NCI-H2107 (cell line): ENCODE results near the gene NECAP2.
"Not testable (repeated sequence)": the region's sequence is repeated elsewhere in the genome, so short reads cannot be mapped to it uniquely, and the experiment has no call there.

ENCODE experiments used
- DNase-seq: peaks from one replicate; lab custom pipeline; 2025; lab: John Stamatoyannopoulos, UW

The NECAP2 gene

DNA sequence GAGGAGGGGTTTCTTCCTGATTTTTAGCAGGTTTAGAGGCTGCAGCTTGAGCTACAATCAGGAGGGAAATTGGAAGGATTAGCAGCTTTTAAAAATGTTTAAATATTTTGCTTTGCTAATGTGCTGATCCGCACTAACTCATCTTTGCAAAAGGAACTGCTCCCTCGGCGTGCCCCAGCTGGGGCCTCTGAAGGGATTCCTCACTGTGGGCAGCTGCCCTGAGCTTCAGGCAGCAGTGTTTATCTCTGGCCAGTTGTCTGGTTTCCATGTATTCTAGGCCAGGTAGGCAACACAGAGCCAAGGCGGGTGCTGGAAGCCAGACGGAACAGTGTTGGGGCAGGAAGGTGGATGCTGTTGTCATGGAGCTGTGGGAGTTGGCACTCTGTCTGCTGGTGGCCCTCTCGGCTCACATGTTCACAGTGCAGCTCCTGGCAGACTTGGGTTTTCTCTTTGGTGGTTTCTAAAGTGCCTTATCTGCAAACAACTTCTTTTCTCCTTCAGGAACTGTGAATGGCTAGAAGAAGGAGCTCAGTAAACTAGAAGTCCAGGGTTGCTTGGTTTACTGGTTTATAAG is 18.9 kb downstream of the NECAP2 start:
- DNase-seq, result no peak

DNA sequence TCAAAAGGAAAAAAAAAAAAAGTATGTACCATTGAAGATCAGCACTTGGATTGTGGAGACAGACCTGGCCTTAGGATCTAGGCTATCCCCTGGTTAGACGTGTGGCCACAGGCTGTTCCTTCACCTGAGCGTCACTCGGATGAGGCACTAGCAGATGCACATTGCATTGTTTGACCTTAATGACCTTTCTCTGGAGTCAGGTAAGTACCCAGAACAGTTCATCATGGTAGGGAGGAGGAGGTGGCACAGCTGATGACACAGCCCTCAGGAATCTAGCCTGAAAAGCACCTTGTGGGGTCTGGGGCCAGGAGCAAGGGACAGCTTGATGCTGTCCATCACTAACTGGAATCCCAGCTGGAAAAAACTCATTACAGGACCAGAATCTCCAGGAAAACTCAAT is 21.2 kb downstream of the NECAP2 start:
- DNase-seq, result no peak

DNA sequence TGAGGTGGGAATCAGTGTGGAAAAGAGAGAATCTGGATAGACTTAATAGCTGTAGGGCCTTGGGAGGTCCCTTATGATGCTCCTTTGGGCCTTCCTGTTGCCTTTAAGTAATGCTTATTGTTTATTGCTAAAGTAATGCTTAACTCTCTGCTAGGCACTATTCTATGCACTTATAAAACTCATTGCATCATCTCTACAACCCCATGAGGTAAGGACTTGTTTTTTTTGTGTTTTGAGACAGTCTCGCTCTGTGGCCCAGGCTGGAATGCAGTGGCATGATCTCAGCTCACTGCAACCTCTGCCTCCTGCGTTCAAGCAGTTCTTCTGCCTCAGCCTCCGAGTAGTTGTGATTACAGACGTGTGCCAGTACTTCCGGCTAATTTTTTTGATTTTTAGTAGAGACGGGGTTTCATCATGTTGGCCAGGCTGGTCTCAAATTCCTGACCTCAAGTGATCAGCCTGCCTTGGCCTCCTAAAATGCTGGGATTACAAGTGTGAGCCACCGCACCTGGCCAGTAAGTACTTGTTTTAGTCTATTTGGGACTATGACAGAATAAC is 22.3 kb downstream of the NECAP2 start:
- no peak for DNase-seq

DNA sequence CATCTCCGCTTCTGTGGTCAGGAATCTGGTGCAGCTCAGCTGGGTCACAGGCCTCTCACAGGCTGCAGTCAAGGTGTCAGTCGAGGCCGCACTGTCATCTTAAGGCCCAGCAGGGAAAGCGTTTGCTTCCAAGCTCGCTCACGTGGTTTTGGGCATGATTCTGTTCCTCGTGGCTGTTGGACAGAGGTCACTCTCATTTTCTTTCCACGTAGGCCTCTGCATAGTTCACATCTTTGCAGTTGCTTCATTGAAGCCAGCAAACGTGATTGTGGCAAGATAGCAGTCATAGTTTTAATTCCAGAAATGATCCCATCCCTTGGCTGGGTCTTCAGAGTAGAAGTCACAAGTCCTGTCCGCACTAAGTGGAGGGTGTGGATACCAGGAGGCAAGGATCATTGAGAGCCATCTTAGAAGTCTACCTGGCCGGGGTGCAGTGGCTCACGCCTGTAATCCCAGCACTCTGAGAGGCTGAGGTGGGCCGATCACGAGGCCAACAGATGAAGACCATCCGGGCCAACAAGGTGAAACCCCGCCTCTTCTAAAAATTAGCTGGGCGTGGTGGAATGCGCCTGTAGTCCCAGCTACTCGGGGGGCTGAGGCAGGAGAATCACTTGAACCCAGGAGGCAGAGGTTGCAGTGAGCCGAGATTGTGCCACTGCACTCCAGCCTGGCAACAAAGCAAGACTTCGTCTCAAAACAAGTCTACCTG is 24.5 kb downstream of the NECAP2 start:
- no peak for DNase-seq

DNA sequence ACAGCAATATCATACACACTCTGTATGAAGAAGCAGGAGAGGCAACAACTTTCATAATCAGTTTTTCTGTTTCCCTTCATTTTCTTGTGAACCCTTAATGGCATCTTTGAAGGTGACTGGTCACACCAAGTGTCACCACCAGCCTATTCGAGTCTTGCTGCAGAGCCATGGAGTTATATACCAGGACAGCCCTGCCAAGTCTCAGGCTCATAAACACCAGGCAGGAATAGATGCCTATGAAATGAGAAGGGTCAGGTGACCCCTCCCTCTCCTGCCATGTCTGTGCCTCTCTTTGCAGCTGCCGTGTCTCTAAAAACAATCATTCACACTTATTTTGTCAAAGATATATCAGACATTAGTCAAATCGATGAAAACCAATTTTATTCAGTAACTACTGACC is 28.0 kb downstream of the NECAP2 start:
- DNase-seq, result no peak

DNA sequence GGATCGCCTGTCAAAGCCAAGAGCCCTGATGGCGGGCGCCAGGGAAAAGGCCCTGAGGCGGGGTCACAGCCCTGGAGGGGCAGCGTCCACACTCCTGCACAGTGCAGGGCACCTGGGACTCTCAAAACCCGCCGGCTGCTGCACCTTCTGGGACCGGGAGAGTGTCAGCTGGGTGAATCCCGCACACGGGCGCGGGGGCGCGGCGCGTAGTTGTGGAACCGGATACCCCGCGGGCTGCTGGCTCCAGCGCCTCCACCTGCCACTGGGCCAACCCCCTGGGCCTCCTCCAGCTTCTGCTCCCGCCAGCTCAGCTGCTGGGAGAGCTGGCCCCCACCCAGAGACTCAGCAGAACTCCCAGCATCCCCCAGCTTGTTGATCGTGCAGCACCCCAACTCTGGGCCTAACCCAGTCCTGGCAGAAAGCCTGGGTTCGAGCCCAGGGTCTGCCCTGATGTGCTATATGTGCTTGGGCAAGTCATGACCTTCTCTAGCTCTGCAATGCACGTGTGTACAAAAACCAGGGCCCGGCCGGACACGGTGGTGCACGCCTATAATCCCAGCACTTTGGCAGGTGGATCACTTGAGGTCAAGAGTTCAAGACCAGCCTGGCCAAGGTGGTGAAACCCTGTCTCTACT is 33.8 kb downstream of the NECAP2 start:
- DNase-seq, result no peak

DNA sequence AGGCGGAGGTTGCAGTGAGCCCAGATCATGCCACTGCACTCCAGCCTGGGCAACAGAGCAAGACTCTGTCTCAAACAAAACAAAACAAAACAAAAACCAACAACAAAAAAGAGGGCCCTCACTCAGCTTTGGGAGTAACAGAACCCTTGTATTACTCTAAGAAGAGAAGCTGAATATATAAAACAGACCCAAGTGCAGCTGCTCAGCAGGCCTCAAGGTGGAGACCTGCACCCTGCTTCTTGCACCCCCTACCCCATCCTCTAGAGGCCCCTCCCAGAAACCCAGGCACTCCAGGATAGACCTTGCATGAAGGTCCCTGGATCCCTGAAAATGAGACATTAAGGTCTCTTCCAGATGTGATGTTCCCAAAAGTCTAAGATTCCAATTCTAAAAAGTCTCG is 34.4 kb downstream of the NECAP2 start:
- DNase-seq, result not testable (repeated sequence)

DNA sequence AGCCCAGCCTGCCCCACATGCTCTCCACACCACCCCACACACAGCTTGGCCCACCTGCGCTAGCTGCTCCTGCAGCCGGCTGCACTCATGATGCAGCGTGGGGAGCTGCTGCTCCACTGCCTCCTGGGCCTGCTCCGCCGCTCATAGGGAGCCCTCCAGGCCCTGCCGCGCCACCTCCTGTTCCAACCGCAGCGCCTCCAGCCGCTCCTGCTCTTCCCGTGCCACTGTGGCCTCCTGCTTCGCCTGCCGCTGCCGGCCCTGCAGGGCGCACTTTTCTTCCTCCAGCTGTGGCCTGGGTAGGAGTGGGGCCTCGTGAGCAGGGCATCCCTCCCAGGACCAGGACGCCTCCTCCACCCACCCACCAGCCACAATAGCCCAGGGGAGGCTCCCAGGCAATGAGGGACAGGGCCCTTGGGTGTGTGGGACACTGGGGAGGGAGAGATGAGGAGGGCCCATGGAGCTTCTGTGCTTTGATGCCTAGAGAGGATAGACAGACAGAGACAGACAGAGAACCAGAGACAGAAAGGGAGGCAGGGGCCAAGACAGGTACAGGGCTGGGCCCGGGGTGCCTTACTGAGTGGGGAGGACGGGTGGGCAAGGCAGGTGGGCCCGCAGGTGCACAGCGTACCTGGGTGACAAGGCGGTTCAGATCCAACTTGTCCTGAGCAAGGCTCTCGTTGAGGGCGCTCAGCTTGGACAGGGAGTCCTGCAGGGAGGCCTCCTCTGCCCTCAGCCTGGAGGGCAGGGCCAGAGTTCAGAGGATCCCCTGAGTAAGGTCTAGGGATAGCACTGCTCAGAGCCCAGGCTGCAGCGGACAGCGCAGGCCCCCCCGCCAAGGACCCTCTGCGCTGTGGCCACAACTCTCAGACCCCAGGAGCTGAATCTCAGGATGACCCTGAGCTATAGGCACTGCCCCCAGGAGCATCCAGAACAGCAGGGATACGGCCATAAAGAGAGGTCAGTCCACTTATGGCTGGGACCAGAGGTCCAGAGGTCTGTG is 35.5 kb downstream of the NECAP2 start:
- not testable (repeated sequence) for DNase-seq

DNA sequence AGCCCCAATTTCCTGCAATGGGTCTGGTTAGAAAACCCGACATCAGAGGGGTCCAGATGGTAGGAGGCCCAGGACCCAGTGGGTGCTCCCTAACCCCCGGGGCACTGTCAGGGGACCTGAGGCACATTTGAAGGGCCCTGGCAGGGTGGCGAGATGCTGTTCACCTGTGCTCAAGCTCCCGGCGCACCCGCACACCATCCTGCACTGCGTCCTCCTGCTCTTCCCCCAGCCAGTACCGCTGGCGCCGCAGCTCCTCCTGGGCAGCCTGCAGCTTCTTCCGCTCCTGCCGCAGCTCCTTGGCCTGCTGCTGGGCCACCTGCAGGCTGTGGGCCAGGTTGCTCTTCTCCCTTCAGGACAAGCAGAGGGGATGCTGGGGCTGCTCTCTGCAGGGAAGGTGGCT is 37.6 kb downstream of the NECAP2 start:
- no peak for DNase-seq

DNA sequence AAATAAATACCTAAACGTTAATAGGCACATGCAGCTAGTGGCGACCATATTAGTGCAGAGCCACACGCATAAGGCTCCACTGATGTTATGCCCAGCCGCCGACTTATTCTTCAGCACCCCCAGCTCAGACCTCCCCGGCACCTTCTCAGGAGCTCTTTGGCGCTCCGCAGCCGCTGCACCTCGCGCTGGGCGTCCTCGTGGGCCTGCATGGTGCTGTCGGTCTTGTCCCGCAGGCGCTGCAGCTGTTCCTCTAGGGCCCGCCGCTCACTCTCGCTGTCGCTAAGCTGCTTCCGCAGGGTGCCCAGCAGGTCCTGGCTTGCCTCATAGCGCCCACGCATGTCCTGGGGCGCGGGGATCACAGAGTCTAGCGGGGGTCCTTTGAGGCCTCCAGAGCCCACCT is 42.6 kb downstream of the NECAP2 start:
- not testable (repeated sequence) for DNase-seq

DNA sequence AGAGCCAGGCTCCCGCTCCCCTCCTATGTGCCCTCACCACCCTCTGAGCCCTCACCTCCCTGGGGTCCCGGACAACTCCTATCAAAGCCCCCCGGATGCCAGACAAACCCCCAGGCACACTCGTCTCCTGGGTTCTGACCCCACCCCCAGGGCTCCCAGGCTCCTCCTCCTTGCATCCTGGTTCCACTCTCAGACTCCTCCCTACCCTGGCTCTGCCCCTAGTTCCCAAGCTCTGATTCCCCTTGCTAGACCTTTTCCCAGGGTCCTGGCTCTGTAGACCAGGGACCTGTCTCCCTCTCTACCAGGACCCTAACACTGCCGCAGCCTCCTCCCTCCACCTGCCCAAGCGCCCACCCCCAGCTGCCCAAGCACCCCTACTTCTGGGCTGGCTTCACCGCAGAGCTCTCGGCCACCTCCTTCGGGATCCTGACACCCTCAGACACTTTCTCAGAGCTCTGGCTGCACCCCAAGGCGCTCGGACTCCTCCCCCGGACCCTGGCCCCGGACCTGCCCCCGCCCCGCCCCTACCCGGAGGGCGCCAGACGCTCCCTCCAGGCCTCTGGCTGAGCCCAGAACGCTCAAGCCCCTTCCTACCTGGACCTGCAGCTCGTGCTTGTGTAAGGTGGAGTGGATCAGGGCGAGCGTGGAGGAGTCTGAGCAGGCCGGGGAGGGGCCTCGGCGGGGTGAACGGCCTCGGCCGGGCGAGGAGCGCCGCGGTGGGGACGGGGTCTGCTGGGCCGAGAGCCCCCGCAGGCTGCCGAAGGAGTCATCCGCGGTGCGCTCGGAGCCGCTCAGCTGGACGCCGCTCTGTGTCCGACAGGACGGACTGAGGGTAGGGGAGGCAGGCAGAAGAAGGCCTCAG is 43.3 kb downstream of the NECAP2 start:
- DNase-seq, result not testable (repeated sequence)

DNA sequence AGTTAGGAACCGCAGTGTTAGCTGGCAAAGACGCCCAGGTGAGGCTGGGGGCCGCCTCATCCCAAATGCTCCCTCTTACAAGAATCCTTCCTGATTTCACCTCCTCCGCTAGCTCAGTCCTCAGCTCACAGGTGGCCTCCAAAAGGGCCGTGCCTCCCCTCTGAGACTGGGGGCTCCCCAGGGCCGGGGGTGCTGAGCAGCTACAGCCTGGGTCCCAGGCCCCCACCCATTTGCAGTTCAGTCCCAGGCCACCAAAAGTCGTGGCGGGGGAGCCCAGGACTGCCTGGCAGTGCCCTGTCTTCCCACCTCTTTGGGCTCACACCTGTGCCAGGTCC is 43.9 kb downstream of the NECAP2 start:
- DNase-seq, result no peak

DNA sequence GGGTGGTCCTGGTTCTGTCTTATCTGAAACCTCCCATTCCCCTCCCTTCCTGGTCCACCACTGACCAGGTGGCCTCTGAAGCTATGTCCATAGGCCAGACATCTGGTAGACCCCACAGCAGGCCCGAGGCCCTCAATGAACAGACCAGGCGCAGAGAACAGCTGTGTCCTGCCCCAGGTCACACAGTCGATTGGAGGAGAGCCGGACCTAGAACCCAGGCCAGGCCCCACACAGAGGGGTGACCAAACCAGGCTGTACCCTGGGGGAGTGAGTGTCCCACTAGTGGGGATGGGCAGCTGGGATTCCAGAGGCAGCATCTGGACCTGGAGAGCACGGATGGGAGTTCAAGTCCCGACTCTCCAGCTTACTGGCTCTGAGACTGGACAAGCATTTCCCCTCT is 44.4 kb downstream of the NECAP2 start:
- no peak for DNase-seq

DNA sequence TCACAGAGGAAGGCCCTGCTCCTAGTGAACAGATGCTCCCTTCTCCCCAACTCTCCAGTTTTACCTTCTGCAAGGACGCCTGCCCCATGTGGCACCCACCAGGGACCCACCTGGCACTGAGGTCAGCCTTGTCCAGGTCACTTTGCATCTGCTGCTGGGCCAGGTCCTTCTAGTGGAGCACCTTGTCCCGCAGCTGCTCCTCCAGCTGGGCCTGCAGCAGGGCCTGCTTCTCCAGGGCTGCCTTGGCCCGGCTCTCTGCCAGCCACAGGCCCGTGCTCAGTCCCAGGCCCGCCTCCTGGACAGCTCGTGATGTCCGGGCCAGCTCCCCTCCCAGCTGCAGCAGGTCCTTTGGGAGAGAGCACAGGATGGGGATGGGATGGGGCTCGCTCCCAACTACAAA is 45.8 kb downstream of the NECAP2 start:
- not testable (repeated sequence) for DNase-seq

DNA sequence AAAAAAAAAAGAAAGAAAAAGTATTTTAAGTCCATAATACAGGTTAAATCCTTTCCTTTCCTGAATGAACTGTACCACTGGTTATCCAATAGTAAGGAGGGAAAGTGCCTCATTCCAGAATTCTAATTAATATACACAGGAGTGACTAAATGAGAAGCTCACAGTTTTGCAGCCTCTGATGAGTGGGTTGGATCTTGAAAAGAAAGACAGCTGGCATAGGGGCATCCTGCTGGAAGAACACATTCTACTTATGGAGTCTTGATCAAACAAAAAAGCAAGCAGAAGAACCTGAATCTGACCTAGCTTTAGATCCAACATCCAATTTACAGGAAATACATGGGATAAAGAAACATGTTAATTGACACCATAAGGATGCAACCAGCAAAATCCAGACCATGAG is 46.5 kb downstream of the NECAP2 start:
- DNase-seq, result not testable (repeated sequence)

DNA sequence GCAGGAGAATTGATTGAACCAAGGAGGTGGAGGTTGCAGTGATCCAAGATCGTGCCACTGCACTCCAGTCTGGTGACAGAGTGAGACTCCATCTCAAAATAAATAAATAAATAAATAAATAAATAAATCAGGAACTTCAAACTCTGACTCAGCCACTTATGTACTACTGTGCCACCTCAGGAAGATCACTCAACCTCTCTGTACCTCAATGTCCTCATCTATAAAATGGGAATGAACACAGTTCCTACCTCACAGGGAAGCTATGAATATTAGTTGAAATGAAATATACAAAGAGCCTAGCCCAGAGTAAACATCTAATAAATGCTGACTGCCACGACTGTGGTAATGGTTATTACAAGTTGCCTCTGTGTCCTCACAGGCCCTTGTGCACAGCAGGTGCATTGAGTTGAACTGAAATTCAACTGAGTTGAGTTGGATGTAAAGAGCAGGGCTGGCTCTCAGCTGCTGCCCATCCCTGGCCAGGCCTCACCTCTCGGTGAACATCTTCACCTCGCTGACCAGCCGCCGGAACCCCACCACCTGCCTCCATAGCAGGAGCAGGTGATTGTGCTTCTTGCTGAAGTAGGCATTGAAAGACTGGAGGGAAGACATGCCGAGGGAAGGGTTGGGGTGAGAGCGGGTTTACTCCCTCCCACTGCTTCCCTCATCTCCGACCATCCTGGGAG is 48.8 kb downstream of the NECAP2 start:
- not testable (repeated sequence) for DNase-seq

DNA sequence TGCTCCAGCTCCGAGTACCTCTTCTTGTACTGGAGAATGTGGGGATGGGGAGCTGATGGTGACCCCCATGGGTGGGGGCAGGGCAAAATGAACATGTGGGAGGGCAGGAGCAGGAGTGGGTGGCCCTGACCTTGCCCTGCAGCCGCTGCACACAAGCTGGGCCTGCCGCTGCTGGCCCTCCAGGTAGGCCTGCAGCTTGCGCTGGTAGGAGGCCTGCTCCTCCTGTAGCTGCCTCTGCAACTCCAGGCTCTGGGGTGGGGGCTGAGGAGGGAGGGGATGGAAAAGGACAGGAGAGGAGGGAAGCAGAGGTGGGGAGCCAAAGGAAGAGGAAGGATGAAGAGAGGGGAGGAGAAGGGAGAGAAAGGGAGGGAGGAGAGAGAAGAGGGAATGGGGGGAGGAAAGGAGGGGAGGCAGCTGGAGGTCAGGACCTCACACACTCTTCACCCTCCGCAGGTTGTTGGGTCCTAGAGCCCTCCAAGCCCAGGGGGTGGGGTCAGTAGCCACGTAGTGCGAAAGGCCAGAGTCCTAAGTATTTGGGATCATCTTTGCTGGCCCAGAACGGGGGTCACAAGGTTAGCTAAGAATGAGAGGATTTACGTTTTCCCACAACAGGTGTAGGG is 50.6 kb downstream of the NECAP2 start:
- DNase-seq, result no peak

DNA sequence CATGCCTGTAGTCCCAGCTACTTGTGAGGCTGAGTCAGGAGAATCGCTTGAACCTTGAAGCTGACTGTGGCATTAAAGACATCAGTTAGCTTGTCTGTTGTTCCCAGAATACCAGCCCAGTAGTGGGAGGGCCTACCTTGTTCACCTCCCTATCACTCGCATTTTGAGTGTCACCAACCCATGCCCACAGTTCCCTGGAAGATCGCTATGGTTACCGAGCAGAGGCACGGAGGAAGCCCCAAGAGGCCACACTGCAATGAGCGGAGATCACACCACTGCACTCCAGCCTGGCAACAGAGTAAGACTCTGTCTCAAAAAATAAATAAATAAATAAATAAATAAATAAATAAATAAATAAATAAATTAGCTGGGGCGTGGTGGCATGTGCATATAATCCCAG is 52.4 kb downstream of the NECAP2 start:
- not testable (repeated sequence) for DNase-seq

DNA sequence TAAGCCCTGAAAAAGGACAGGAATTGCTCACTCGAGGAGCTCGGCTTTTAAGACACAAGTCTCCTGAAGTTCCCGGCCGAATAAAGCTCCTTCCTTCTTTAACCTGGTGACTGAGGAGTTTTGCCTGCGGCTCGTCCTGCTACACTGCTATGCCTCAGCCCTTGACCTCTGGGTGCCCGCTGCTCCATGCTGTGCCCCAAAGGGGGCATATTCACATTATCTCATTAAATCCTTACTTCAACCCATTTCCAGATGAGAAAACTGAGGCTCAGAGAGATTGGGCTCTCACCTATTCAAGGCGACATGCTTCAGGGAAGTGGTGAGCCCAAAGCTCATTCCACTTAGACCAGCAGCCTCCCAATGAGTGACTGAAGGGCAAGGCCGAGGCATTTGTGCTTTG is 53.2 kb downstream of the NECAP2 start:
- not testable (repeated sequence) for DNase-seq

DNA sequence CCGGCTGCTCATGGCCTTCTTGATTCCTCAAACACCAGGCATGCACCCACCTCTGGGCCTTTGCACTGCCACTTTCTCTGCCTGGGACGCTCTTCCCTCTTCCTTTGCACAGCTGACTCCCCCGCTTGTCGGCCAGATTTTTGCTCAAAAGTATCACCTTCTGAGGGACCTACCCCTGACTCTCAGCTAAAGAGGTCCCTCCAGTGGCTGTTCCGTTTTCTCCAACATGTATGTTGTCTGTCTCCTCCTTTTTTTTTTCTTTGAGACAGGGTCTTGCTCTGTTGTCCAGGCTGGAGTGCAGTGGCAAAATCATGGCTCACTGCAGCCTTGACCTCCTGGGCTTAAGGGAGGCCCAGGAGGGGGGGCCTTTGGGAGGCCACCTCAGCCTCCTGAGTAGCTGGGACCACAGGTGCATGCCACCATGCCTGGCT is 57.0 kb downstream of the NECAP2 start:
- not testable (repeated sequence) for DNase-seq
